H1 (cell line): ENCODE measurements around the gene TCN2. TPM values are rescaled to one million over a fixed set of nuclear protein-coding genes. Genes with fewer than 3 reads are reported as not detected.

Experiments used
- CTCF ChIA-PET: fragments of 300-600 bp; sonication (Branson Sonifier 250); formaldehyde crosslinking; loops from one replicate; lab custom pipeline; 2021; ENCODE audit not compliant: partially characterized antibody; lab: Charles Lee
- POLR2A ChIA-PET: fragments of 300-600 bp; sonication (Branson Sonifier 250); formaldehyde crosslinking; loops from one replicate; lab custom pipeline; 2021; ENCODE audit warnings: inconsistent platforms; ENCODE audit not compliant: partially characterized antibody; lab: Charles Lee
- DNase-seq, 2 experiments: peaks; one replicate each; pipeline versions ENCODE4 v3.0.0 to v3.0.0-alpha.2; 2010 to 2022; ENCODE audit warnings: low spot score in 2 of 2, low read depth in 1 of 2, mixed read lengths in 1 of 2
- FAIRE-seq: peaks from 2 replicates; lab custom pipeline; 2011; peaks lifted over from hg19 to GRCh38; lab: Jason Lieb, UNC
- H2AFZ ChIP-seq: 2 replicates; pipeline ENCODE4 v1.8.1; 2012; ENCODE audit warnings: low read length, inconsistent platforms
- H2AK5ac ChIP-seq: 2 replicates; pipeline ENCODE4 v1.6.1; 2013; ENCODE audit warnings: low read depth, low read length
- H2BK120ac ChIP-seq: replicated peaks from 2 replicates; pipeline ENCODE3; 2013; ENCODE audit warnings: low read depth, low read length, inconsistent platforms
- H2BK12ac ChIP-seq: 2 replicates; pipeline ENCODE4 v1.6.1; 2013; ENCODE audit warnings: low read depth, low read length
- H2BK15ac ChIP-seq: 2 replicates; pipeline ENCODE4 v1.6.1; 2013; ENCODE audit warnings: low read length
- H2BK20ac ChIP-seq: 2 replicates; pipeline ENCODE4 v1.6.1; 2013; ENCODE audit warnings: low read length
- H2BK5ac ChIP-seq: 2 replicates; pipeline ENCODE4 v1.6.1; 2013; ENCODE audit warnings: low read depth, low read length
- H3K14ac ChIP-seq: 2 replicates; pipeline ENCODE4 v1.6.1; 2013; ENCODE audit warnings: inconsistent platforms; ENCODE audit not compliant: insufficient read length
- H3K18ac ChIP-seq: 2 replicates; pipeline ENCODE4 v1.6.1; 2013; ENCODE audit warnings: low read length; ENCODE audit errors: extremely low read depth
- H3K23ac ChIP-seq: 2 replicates; pipeline ENCODE4 v1.6.1; 2013; ENCODE audit warnings: inconsistent platforms; ENCODE audit not compliant: insufficient read length
- H3K23me2 ChIP-seq: 2 replicates; pipeline ENCODE4 v1.6.1; 2013; ENCODE audit warnings: low read depth, low read length
- H3K27ac ChIP-seq: 2 replicates; pipeline ENCODE4 v1.6.1; 2011; ENCODE audit warnings: low read depth, low read length, inconsistent platforms
- H3K27me3 ChIP-seq, 4 experiments: replicated peaks in 1 of 4; 1 replicate in 1 of 4; 2 replicates in 3 of 4; pipeline versions ENCODE4 v1.6.1 to v1.8.1; 2011 to 2013; ENCODE audit warnings: low read length in 3 of 4, mild to moderate bottlenecking in 3 of 4, inconsistent platforms in 2 of 4, mixed read lengths in 2 of 4, moderate library complexity in 1 of 4; ENCODE audit not compliant: control insufficient read depth in 3 of 4, insufficient read depth in 3 of 4; ENCODE audit errors: extremely low read depth in 1 of 4
- H3K36me3 ChIP-seq, 4 experiments: 2 replicates each; pipeline versions ENCODE4 v1.6.1 to v1.8.1; 2011 to 2013; ENCODE audit warnings: mild to moderate bottlenecking in 4 of 4, low read length in 3 of 4, moderate library complexity in 2 of 4, control low read depth in 1 of 4, inconsistent platforms in 1 of 4; ENCODE audit not compliant: insufficient read depth in 4 of 4, control insufficient read depth in 2 of 4
- H3K4ac ChIP-seq: replicated peaks from 2 replicates; pipeline ENCODE3; 2013; ENCODE audit warnings: low read length, low read depth, mixed read lengths, inconsistent platforms; ENCODE audit not compliant: insufficient read length
- H3K4me1 ChIP-seq, 4 experiments: replicated peaks in 1 of 4; 1 replicate in 1 of 4; 2 replicates in 3 of 4; pipeline versions ENCODE4 v1.6.1 to v1.8.1; 2011 to 2013; ENCODE audit warnings: low read length in 3 of 4, inconsistent platforms in 2 of 4, mixed read lengths in 1 of 4; ENCODE audit not compliant: insufficient read depth in 4 of 4, control insufficient read depth in 3 of 4
- H3K4me2 ChIP-seq, 2 experiments: 2 replicates each; pipeline versions ENCODE4 v1.6.1 to v1.8.1; 2011 to 2013; ENCODE audit warnings: low read depth in 2 of 2, low read length in 2 of 2, control low read depth in 1 of 2, inconsistent platforms in 1 of 2, mild to moderate bottlenecking in 1 of 2; ENCODE audit not compliant: insufficient read depth in 1 of 2
- H3K4me3 ChIP-seq, 4 experiments: fragments of 200-600, 300-600 bp in 1 of 4; sonication (generic), shearing (Covaris generic), sonication (Bioruptor Twin) in 1 of 4; 2 replicates each; pipeline versions ENCODE4 v1.5.1 to v1.8.1; 2011 to 2016; ENCODE audit warnings: low read length in 4 of 4, low read depth in 3 of 4, control low read depth in 2 of 4, inconsistent platforms in 2 of 4, mild to moderate bottlenecking in 2 of 4, mixed read lengths in 1 of 4, moderate library complexity in 1 of 4; ENCODE audit not compliant: insufficient read depth in 2 of 4; ENCODE audit errors: extremely low read depth in 1 of 4
- H3K56ac ChIP-seq: replicated peaks from 2 replicates; pipeline ENCODE3; 2013; ENCODE audit warnings: low read depth, mild to moderate bottlenecking, mixed read lengths, low read length, inconsistent platforms; ENCODE audit not compliant: insufficient read length
- H3K79me1 ChIP-seq: 2 replicates; pipeline ENCODE4 v1.6.1; 2013; ENCODE audit warnings: low read depth, low read length, control low read depth
- H3K79me2 ChIP-seq, 2 experiments: 2 replicates each; pipeline versions ENCODE4 v1.6.1 to v1.8.1; 2012 to 2013; ENCODE audit warnings: low read length in 2 of 2, mild to moderate bottlenecking in 2 of 2, inconsistent platforms in 1 of 2; ENCODE audit not compliant: insufficient read depth in 2 of 2, control insufficient read depth in 1 of 2
- H3K9ac ChIP-seq, 4 experiments: replicated peaks in 1 of 4; 1 replicate in 1 of 4; 2 replicates in 3 of 4; pipeline versions ENCODE4 v1.6.1 to v1.8.1; 2011 to 2013; ENCODE audit warnings: low read depth in 3 of 4, low read length in 3 of 4, control low read depth in 2 of 4, mild to moderate bottlenecking in 2 of 4, moderate library complexity in 2 of 4, inconsistent platforms in 1 of 4; ENCODE audit errors: extremely low read depth in 1 of 4
- H3K9me3 ChIP-seq, 2 experiments: 2 replicates each; pipeline versions ENCODE4 v1.6.1 to v1.8.1; 2012 to 2013; ENCODE audit warnings: mild to moderate bottlenecking in 2 of 2, moderate library complexity in 2 of 2, control low read depth in 1 of 2, inconsistent platforms in 1 of 2, low read depth in 1 of 2, low read length in 1 of 2, mixed read lengths in 1 of 2; ENCODE audit not compliant: insufficient read depth in 2 of 2
- H4K20me1 ChIP-seq, 2 experiments: replicated peaks in 1 of 2; 2 replicates each; pipeline versions ENCODE3 to v1.8.1; 2011 to 2013; ENCODE audit warnings: inconsistent platforms in 2 of 2, low read length in 2 of 2, mild to moderate bottlenecking in 1 of 2; ENCODE audit not compliant: insufficient read depth in 2 of 2, control insufficient read depth in 1 of 2
- H4K5ac ChIP-seq: 2 replicates; pipeline ENCODE4 v1.6.1; 2013; ENCODE audit warnings: low read length, low read depth, mixed read lengths, inconsistent platforms; ENCODE audit not compliant: insufficient read length
- H4K8ac ChIP-seq: 2 replicates; pipeline ENCODE4 v1.8.0; 2013; ENCODE audit warnings: mild to moderate bottlenecking, moderate library complexity, low read length, inconsistent platforms; ENCODE audit not compliant: insufficient read depth; ENCODE audit errors: extremely low read depth
- H4K91ac ChIP-seq: replicated peaks from 2 replicates; pipeline ENCODE3; 2013; ENCODE audit warnings: low read length, mixed read lengths, inconsistent platforms; ENCODE audit not compliant: insufficient read length
- CEBPB ChIP-seq: IDR thresholded peaks from 2 replicates; pipeline ENCODE4 v1.6.1; 2012; ENCODE audit warnings: low read depth, low read length
- EGR1 ChIP-seq: IDR thresholded peaks from 2 replicates; pipeline ENCODE4 v1.6.1; 2011; ENCODE audit warnings: low read depth, low read length, borderline replicate concordance
- FOSL1 ChIP-seq: IDR thresholded peaks from 2 replicates; pipeline ENCODE4 v1.6.1; 2011; ENCODE audit warnings: mild to moderate bottlenecking, low read depth, low read length, moderate library complexity; ENCODE audit not compliant: insufficient read depth
- HDAC2 ChIP-seq, 2 experiments: fragments of 300-600 bp in 1 of 2; sonication (generic) in 1 of 2; IDR thresholded peaks; 2 replicates each; pipeline ENCODE4 v1.6.1; 2011 to 2012; ENCODE audit warnings: low read depth in 2 of 2, low read length in 2 of 2, mild to moderate bottlenecking in 2 of 2, moderate library complexity in 2 of 2, borderline replicate concordance in 1 of 2, inconsistent platforms in 1 of 2
- KDM1A ChIP-seq: fragments of 200-600, 300-600 bp; sonication (generic); IDR thresholded peaks from 2 replicates; pipeline ENCODE4 v1.7.1; 2016; ENCODE audit warnings: mild to moderate bottlenecking, low read length, borderline replicate concordance
- POU5F1 ChIP-seq: IDR thresholded peaks from 2 replicates; pipeline ENCODE4 v1.6.1; 2011; ENCODE audit warnings: low read depth, mild to moderate bottlenecking, low read length, moderate library complexity
- SIX5 ChIP-seq: IDR thresholded peaks from 2 replicates; pipeline ENCODE4 v1.6.1; 2011; ENCODE audit warnings: mild to moderate bottlenecking, low read depth, low read length
- TAF7 ChIP-seq: optimal IDR thresholded peaks from 2 replicates; pipeline ENCODE3; 2011; ENCODE audit warnings: low read depth, mild to moderate bottlenecking, inconsistent platforms, low read length, moderate library complexity, borderline replicate concordance
- ZNF274 ChIP-seq: IDR thresholded peaks from 2 replicates; pipeline ENCODE4 v1.7.0; 2012; ENCODE audit warnings: low read length, borderline replicate concordance; ENCODE audit errors: extremely low read depth
- WGBS, 2 experiments: shearing (Covaris generic) in 1 of 2; methylation state at CpG; one replicate each; pipeline versions ENCODE4 v1.1.6 to v1.1.7; 2013 to 2015; ENCODE audit warnings: low lambda C conversion rate in 2 of 2, mixed read lengths in 2 of 2, inconsistent platforms in 1 of 2, low coverage in 1 of 2, missing lambda C conversion rate in 1 of 2; ENCODE audit not compliant: insufficient replicate concordance in 2 of 2, insufficient coverage in 1 of 2, insufficient read length in 1 of 2; ENCODE audit errors: extremely low coverage in 1 of 2, missing lambda C conversion rate in 1 of 2; 5-methylcytosine and 5-hydroxymethylcytosine counted together
- polyA plus RNA-seq, 7 experiments: library from polyadenylated mRNA; depleted of rRNA in 3 of 7; stranded (reverse) in 5 of 7; unstranded in 2 of 7; fragments of >200 nt in 5 of 7; fragments of 200-250 nt in 2 of 7; gene quantifications; 1 replicate in 5 of 7; 2 replicates in 1 of 7; 4 replicates in 1 of 7; pipeline versions ENCODE4 v1.2.1 to v1.2.3, GENCODE V29; 2011 to 2013; ENCODE audit warnings: missing spikeins in 2 of 7, mixed read lengths in 2 of 7
- total RNA-seq: library from RNA; stranded (reverse); fragmentation: NEBNext Ultra II Directional; extraction: Animal tissue kit (Norgen Biotek cat#: 25700); gene quantifications from 2 replicates; pipeline ENCODE4 v1.2.1, GENCODE V29; 2021
- TF ChIP-seq, protein P1 (sequence below), 3 experiments: IDR thresholded peaks; 1 replicate in 2 of 3; 2 replicates in 1 of 3; pipeline versions ENCODE4 v1.5.1 to v1.6.1; 2011; ENCODE audit warnings: low read length in 3 of 3, mild to moderate bottlenecking in 3 of 3, inconsistent platforms in 2 of 3, low read depth in 1 of 3, moderate library complexity in 1 of 3; ENCODE audit not compliant: insufficient read depth in 1 of 3; ENCODE audit errors: control extremely low read depth in 1 of 3

Gene TCN2
- total and polyA plus RNA-seq, 2 of the 8 experiments (the other 6 are each of a cell fraction or from before 2014, with no cell fraction given), result 30.0 to 87.8 TPM

- Histone ChIP-seq H3K4ac (peak overlapping the region; percentile 78), H3K79me2 (no peaks in the 10 kb centered on the region; a peak in 1 of 4 replicates)
- TF ChIP-seq KDM1A (no peak), EGR1 (no peak), HDAC2 (IDR thresholded peaks at IDR 0.05; ENCODE audit: borderline replicate concordance in 1 of 2, low read depth in 2 of 2, low read length in 2 of 2) (no peak), TAF7 (no peak), POU5F1 (no peak), CEBPB (no peak), FOSL1 (no peak), ZNF274 (no peak), SIX5 (no peak)
- TF ChIP-seq, protein P1, sequence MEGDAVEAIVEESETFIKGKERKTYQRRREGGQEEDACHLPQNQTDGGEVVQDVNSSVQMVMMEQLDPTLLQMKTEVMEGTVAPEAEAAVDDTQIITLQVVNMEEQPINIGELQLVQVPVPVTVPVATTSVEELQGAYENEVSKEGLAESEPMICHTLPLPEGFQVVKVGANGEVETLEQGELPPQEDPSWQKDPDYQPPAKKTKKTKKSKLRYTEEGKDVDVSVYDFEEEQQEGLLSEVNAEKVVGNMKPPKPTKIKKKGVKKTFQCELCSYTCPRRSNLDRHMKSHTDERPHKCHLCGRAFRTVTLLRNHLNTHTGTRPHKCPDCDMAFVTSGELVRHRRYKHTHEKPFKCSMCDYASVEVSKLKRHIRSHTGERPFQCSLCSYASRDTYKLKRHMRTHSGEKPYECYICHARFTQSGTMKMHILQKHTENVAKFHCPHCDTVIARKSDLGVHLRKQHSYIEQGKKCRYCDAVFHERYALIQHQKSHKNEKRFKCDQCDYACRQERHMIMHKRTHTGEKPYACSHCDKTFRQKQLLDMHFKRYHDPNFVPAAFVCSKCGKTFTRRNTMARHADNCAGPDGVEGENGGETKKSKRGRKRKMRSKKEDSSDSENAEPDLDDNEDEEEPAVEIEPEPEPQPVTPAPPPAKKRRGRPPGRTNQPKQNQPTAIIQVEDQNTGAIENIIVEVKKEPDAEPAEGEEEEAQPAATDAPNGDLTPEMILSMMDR (IDR thresholded peaks at IDR 0.05; ENCODE audit: control extremely low read depth in 1 of 3, insufficient read depth in 1 of 3, low read depth in 1 of 3, low read length in 3 of 3), result no peak
Observed at GRCh38 chr22:30640839-30641430, 34.0 kb downstream of the TCN2 start.

More at GRCh38 chr22:30640839-30641430, 34.0 kb downstream of the TCN2 start:
- Histone ChIP-seq H3K36me3 (no peaks in the 10 kb centered on the region), H2AK5ac (no peak overlapping the region), H3K9me3 (no peaks in the 10 kb centered on the region), H3K23ac (no peak overlapping the region), H4K20me1 (peaks cover 0 to 2% of the 10 kb centered on the region in 2 experiments), H2BK12ac (peak overlapping the region; percentile 12; the same call in 1 of the 2 replicates), H3K4me2 (no peak overlapping the region), H3K27ac (no peak overlapping the region), H3K14ac (no peak overlapping the region), H2BK20ac (no peak overlapping the region), H4K8ac (no peak overlapping the region), H3K4me1 (peaks cover 0 to 11% (median 8%) of the 10 kb centered on the region in 4 experiments; a peak in 6 of 7 replicates), H2AFZ (no peak overlapping the region), H3K27me3 (peaks cover 0 to 4% (median 0%) of the 10 kb centered on the region in 4 experiments; a peak in 2 of 7 replicates), H4K5ac (no peak overlapping the region), H3K4me3 (no peak overlapping the region), H3K56ac (peak overlapping the region; percentile 16), H3K18ac (no peak overlapping the region), H2BK5ac (no peak overlapping the region), H2BK120ac (peak overlapping the region; percentile 43), H2BK15ac (no peak overlapping the region), H3K79me1 (peaks cover 2% of the 10 kb centered on the region; the same call in 1 of the 2 replicates), H3K23me2 (peaks cover 3% of the 10 kb centered on the region; the same call in 1 of the 2 replicates), H4K91ac (no peak overlapping the region), H3K9ac (no peak overlapping the region)
- DNase-seq (no peak), FAIRE-seq (no peak)
- CTCF ChIA-PET, result interaction anchor here (0.9 to 3.6 kb wide), 3 partner anchors 27 to 238 kb away, joined by 4 to 10 read pairs (median 5); partner anchors contain the start of gene DUSP18
- POLR2A ChIA-PET, result no interaction called here
- 89% methylated on average over 2 of the region's 4 CpGs; no CpG with 5 or more reads in 1 of the 2 experiments for WGBS, 2 experiments
